NCI-H2196 treated with DMSO at 0.1 percent for 48 hours (cell line): ENCODE results near the gene GET4.
"Not testable (repeated sequence)": the region's sequence is repeated elsewhere in the genome, so short reads cannot be mapped to it uniquely, and the experiment has no call there.

Experiments used
- DNase-seq: peaks from one replicate; lab custom pipeline; 2025; ENCODE audit not compliant: unreplicated experiment; lab: John Stamatoyannopoulos, UW

GET4 gene

DNA sequence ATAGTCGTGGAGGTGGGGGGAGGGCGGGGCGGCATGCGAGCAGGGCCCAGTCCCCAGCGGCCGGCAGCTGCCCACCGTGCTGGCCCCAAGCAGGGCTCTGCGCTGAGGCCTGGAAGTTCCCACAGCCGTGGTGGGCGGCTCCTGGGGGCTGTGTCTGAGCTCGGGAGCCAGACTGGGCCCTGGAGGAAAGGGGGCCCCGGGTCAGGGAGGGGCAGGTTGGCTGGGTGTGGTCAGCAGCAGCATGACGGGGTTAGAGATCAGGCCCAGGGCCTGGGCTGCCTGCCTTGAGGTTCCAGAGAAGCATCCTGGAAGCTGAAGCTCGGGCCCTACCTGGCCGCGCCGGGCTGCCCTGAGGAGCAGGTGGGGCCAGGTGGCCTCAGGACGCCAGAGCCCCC is 22.1 kb downstream of the GET4 start:
- no peak for DNase-seq

DNA sequence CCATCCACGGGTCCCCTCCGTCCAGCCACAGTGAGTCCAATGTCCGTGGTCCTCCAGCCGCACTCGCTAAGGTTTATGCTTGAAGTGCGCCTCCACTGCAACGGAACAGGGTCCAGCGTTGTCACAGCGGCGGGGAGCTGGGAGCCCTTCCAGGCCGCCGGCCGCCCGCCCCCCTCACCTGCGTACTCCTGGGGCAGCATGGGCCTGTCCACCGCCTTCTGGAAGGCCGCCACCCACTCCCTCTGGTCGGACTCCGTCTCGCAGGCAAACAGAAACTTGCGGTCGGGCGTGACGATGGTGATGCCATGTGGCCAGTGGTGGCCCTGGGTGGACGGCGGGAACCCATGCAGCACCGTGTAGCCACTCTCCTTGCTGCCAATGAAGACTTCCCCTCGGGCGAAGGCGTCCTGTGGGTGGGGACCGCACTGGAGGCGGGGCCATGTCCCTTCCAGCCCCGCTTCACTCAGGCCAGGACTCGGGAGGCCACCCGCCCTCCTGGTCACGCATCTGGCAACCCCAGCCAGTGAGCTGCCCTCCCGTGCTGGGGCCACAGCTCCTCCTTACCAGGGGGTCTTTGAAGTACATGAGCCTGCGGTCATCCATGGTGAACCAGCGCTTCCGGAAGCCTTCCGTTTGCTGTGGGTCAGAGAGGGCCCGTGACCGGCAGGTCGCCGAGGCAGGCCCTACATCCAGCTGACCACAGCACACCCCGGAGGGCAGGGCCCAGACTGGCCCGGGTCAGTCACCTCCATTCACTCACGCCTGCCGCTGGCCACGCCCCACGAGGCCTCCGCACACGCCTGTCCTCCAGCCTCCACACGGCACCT is 22.7 kb downstream of the GET4 start:
- no peak for DNase-seq

DNA sequence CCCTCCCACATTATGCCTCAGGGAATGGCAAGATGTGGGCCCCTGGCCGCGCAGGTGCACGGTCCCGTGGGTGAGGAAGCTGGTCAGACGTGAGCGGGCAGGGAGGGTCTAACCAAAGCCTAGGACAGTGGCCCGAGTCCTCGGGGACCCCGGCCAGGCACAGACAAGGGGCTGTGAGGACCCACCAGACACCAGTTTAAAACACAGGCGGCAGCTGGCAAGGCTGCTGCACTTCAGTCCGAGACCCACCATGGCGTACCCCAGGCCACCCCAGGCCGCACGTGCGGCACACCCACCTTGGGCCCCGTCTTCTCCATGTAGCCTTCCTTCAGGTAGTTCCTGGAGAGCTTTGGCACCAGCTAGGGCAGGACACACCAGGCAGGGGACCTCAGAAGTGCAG is 23.5 kb downstream of the GET4 start:
- no peak for DNase-seq

DNA sequence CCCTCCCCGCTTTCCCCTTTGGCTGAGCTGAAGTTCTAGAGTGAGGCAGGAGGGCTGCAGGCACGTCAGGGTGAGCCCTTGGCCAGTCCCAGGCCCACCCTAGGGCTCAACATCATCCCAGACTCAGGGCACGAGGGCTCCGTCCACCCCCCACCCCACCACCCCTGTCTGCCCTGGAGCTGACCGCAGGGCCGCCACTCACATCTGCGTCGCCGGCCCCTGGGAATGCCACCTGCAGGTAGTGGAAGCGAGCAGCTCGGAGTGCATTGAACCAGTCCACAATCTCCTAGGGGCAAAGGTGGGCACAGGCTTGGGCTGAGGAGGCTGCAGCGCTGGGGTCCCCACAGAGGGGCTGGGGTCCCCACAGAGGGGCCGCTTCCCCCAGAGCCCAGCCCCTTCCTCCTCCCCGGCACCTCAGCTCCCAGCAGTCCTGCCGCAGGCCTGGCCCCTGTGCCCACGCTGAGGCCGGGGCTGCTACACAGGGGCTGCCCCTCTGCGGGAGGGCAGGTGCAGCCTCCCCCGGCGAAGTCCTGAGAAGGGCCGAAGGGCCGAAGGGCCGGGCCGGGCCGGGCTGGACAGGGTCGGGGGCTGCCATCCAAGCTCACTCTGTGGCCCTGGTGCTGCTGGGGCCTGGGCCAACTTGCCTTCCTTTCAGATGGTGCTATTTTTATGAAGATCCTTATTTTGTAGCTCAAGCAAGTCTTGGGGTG is 24.1 kb downstream of the GET4 start:
- no peak for DNase-seq

DNA sequence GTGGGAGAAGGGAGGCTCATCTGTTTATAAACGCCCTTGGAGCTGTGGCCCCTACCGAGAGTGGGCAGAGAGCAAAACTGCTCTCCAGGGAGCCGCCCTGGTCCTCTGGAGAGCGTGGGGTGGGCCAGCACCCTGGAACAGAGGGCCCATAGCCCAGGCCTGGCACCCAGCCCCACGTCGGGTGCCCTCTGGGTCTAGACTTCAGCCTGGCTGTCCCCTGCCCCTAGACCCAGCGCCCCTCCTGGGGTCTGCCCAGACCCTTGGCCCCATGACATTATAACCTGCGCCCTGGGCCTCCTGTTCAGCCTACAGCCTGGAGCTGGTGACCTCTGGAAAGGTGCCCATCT is 24.7 kb downstream of the GET4 start:
- DNase-seq = no peak

DNA sequence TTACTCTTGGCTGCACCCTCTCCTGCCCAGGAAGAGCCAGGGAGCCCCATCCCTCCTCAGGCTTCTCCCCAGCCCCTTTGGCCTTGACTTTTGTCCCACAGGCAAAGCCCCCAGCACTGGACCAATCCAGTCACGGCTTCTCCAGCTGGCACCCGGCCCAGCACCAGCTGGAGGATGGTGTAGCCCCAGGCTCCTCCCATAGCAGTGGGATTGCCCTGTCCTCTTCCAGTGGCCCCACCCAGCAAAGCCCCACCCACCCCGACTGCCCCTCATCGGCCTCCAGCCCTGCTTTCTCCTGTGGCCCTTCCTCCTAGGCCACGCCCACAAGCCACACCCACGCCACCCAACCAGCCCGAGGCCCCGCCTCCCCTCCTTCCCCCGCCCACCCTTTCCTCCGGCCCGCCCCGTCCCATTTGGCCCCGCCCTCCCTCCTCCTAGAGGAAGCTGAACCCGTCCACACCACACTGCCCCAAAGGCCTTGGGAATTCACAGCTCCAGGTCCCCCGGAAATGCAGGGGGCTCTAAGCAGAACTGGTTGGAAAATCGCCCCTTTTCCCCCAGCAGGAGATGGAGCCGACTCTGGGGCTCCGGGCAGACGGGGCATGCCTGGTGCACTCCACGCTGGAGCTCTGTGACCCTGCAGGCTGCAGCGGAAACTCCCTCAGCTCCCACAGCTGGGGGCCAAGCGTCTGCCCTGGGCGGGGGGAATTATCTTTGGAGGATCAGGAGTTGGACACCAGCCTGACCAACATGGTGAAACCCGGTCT is 25.2 kb downstream of the GET4 start:
- DNase-seq = peak; percentile 82

DNA sequence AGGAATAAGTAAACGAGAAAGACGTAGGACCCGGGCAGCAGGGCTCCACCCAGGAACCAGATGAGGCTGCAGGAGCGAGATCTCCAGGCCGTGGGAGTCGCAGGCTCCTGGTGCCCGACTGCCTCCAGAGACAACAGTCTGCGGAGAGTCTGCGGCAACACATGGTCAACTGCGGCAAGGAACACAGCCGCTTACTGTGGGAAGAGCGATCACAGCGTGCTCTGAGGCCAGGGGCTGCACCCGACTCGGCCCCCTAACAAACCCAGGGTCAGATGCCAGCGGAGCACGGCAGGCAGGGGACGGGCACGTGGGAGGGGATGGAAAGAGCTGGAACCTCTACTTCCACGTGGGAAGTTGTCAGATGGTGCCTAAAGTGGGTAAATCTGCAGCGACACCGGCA is 26.6 kb downstream of the GET4 start:
- DNase-seq = no peak

DNA sequence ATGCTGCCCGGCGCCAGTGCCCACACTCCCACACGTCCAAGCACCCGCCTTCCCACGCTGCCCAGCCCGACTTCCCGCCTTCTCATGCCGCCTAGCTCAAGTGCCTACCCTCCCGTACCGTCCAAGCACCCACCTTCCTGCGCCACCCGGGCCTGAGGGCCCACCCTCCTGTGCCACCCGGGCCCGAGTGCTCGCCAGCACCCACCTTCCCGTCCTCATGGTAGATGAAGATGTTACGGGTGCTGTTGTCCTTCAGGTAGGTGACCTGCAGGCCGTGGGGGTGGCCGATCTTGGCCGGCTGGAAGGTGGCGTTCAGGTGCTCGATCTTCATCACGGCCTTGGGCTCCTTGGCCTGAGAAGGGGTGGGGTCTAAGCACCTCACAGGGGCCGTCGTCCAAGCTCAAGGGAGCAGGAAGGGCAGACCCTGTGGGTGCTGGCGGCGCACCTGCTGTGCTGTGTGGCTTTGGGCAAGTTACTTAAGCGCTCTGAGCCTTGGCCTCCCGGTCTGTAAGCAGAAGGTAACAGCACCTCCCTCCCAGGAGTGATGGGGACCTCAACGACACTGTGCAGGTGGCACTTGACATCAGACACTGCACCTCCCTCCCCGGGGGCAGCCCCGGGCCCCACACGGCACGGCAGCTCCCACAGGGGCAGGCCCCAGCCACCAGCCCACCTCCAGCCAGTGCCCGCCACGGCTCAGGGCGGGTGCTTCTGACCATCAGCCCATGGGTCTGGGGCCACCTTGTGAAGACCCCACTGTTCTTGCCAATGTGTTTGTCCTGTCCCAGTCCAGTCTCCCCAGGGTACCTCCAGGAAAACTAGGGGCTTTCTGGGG is 27.8 kb downstream of the GET4 start:
- DNase-seq = no peak

DNA sequence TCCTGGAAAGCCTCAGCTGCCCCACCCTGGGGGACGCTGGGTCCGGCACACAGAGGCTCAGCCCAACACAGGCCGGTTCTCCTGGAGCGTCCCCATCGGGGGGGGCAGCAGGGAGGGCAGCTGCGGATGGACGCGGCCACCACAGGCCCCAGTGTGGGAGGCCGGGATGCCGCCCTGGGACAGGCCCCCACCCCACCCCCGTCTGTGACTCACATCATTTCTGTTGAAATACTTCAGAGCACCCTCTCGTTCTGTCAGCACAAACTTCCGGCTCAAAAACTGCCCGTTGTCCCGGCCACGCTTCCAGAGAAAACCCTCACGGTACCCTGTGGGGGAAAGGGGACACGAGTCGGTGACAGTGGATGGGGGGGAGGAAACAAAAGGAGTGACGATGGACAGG is 28.5 kb downstream of the GET4 start:
- no peak for DNase-seq

DNA sequence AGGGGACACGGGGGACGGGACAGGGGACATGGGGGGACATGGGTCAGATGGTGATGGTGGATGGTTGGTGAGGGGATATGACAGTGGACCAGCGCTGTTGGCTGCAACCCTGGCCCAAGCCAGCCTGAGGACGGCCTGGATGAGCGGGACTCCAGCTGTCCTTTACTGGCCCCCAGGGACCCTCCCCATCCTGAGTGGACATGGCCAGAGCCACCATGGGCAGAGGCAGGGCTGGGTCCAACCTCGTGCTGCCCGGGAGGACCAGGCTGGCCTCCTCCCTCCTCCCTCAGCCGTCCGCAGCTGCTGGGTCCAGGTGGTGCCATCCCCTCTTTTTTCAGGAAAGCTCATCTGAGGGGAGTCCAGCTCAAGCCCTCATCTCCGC is 30.4 kb downstream of the GET4 start:
- DNase-seq = no peak

DNA sequence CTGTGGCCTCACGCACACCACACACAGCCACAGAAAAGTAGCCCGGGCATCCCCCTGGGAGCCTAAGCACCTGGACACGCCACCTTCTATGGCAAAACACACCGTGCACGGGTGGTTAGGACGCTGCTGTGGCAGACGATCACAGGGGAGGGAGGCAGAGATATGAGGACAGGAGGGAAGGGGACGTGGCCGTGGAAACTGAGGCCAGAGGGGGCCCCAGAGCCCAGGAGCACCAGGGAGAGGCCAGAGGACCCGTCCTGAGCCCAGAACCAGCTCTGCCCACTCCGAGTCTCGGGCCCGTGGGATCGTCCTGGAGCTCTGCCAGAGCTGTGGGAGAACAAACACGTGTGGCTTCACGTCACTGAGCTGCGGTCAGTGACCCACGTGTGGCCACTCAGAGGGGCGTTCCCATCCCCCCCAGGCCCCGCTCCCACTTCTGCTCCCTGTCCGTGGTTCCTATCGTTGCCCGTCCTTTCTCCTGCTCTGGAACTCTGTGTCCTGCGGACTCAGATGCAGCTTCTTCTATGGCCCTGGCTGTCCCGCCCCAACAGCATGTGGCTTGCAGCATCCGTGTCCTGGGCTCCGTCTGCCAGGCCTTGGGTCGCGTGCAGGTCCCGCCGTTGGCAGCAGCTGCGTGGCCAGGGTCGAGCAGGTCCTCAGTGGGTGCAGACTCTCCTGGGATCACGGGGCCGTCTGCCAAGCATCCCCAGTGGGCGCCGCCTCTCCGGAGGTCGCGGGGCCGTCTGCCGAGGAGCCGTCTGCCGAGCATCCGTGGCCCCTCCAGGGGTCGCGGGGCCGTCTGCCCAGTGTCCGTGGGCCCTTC is 31.0 kb downstream of the GET4 start:
- DNase-seq = no peak

DNA sequence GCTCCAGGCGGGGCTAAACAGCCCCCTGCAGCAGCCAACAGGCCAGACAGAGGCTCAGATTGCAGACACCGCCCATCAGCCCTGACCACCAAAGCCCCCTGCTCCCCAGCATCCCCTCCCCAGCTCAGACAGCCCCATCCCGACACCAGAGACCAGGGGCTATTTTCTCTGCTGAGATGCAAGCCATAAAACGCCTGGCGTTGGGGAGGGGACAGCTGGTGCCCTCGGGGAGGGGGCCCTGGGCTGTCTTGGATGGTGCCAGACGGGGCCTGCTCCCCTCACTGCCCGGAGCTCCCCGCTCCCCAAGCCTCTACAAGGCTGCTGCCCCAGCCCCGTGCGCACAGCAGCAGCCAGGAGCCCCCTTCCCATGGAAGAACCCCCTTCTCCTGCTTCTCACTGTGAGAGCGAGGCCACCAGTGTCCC is 31.8 kb downstream of the GET4 start:
- no peak for DNase-seq

DNA sequence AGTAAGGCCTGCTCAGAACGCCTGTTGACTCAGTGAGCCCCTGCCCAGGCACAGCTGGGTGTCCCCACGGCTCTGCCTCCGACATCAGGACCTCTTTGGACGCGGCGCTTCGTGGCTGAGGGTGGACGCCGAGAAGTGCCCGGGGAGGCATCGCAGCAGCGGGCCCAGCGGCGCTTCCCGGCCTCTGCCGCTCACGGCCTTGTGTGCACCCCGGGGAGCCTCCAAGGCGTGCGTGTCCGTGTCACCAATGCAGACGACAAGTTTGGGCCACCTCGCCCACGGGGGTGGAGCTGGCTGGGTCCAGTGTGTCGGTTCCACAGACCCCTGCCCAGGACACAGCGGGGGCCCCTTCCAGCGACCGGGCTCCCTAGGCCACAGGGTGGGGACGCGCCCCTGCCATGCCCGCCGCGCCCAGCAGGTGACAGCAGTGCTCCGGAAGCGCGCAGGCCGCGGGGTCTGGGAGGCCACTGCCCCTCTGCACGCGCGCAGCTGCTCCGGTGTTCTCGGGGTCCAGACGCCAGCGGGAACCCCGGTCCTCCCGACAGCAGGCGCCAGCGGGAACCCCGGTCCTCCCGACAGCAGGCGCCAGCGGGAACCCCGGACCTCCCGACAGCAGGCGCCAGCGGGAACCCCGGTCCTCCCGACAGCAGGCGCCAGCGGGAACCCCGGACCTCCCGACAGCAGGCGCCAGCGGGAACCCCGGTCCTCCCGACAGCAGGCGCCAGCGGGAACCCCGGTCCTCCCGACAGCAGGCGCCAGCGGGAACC is 32.4 kb downstream of the GET4 start:
- not testable (repeated sequence) for DNase-seq

DNA sequence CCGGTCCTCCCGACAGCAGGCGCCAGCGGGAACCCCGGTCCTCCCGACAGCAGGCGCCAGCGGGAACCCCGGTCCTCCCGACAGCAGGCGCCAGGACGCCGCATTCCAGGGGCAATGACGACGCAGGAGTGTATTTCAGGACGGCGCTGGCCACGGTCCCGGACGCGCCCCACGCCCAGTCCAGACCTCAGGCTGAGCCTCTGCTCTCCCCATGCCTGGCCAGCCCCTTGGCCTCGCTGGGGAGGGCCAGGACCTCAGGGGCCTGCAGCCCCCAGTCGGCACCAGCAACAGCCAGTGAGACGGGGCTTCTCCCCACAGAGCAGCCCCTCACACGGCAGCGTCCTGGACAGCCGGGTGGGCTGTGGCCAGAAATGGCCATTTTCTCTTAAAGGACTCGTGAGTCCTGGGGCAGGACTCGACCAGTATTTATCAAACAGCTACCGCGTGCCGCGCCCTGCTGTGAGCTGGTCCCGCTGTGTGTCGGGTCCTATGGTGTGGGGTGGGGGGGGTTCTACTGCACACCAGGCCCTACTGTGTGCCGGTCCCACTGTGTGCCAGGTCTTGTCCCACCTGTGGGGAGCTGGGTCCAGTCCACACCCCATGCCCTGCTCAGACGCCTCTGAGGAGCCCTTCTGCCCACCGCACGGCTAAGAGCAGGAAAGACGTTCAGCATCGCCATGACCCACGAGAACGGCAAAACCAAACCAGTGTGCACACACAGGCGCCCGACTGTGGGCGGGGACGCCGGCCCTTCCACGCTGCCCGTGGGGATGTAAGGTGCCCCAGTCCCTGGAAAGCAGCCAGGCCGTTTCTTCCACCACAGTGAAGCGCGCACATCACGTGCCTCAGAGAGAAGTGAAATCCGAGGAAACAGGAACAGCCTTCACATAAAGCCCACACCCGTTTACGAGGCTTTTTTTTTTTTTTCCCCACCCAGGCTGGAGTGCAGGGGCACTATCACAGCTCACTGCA is 33.3 kb downstream of the GET4 start:
- no peak for DNase-seq

DNA sequence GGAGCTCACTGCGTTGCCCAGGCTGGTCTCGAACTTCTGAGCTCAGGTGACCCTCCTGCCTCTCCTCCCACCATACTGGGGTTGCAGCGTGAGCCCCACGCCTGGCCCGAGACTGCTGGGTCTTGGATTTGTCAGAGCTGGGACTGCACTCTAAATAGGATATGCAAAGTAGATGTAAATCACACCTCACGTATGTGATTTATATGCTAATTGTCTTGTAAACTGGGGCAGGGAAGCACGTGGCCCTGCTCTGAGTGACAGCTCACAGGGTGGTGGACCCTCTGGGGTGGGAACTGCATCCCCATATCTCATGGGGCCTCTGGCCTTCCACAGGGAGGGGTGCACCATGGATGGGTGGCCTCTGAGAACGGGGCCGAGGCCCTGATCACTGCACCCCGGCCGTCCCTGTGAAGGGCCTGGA is 34.1 kb downstream of the GET4 start:
- DNase-seq = no peak

DNA sequence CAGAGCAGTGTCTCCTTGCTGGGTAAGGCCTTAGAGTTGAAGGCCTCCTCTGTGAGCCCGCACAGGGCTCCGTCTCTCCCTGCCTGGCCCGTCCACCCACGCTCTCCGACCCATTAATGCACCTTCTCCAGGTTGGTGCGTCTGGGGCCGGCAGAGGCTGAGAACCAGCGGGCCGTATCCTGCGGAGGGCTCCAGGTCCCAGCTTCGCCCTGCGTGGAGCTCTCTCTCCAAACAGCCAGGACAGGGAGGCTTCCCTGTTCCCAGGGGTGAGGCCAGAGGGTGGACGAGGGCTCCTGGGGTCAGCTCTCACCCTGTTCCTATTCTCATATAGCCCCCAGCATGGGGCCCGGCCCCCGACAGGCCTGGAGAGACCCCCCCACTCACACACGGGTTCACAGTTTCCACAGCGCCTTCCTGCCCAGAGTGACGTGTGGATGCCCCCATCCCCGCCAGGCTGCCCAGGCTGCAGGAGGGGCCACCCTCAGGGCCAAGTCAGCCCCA is 34.6 kb downstream of the GET4 start:
- no peak for DNase-seq

DNA sequence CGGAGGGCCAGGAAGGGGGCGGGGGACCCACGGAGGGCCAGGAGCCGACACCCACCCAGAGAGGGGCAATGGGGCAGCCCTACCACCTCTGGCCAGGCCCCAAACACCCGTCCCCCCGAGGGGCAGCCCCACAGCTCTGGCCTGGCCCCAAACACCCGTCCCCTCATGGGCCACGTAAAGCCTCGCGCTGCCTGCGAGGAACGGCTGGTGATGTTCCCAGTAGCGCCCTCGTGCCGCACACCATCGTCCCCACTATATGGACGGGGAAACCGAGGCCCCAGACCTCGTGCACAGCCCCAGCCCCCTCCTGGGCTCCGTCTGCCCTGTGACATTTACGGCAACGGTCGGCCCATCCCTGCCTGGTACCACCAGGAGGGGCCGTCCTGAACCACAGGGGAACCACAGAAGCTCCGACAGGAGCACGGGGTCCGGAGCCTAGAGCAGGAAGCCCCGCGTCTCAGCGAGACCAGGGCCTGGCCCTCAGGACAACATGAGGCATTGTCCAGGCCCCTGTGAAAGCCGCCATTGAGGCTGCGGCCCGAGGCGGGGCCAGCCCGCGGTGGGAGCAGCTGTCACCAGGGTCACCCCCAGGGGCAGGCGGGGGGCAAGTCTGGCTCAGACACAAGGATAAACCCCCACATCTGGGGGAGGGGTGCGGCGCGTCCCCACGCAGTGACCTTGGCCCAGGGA is 35.6 kb downstream of the GET4 start:
- no peak for DNase-seq
